Activated T-helper 1 cell treated with Interleukin-2 at 50 U/mL for 16 hours (primary cell): ENCODE measurements around the gene HAPLN2.
"Not testable (repeated sequence)": the region's sequence is repeated elsewhere in the genome, so short reads cannot be mapped to it uniquely, and the experiment has no call there.

Source experiments
- DNase-seq: peaks from one replicate; pipeline ENCODE4 v3.0.0-alpha.2; 2020; ENCODE audit warnings: low read depth

HAPLN2 gene

GRCh38 chr1:156618853-156619581 is at the start of gene HAPLN2:
TSS of gene HAPLN2 (plus strand) at chr1:156619415. CDS start at chr1:156623491, 4,076 bp downstream.
- DNase-seq: no peak

DNA sequence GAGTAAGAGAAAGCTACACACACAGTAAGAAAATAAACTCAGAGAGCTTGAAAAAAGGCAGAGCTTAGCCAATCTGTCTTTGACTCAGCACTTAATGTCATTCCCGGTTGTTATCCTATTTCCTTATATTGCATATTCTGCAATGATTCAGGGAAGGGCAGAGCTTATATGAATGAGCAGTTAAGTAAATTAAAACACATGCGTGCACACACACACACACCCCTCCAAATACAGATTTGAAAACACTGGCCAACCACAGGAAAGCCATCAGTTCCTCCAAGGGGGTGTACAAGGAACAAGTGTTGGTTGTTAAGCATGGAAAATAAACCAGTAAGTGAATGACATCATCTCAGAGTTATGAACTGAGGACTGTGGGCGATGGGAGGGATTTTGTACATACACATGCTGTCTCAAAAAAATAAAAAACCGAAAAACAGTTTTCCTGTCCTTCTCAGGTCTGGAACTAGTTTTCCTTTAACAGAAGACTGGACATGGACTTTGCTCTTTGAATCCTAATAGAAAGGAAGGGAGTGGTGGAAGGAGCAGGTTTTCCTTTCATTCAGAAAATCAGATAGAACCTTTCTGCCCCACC is 47.9 kb upstream of the HAPLN2 start:
- no peak for DNase-seq

GRCh38 chr1:156571919-156572662 is 47.1 kb upstream of the HAPLN2 start, which contains the start of gene IQGAP3:
TSS of gene IQGAP3 (minus strand) at chr1:156572565. CDS start at chr1:156572529, 36 bp downstream.
- peak; percentile 58 for DNase-seq

DNA sequence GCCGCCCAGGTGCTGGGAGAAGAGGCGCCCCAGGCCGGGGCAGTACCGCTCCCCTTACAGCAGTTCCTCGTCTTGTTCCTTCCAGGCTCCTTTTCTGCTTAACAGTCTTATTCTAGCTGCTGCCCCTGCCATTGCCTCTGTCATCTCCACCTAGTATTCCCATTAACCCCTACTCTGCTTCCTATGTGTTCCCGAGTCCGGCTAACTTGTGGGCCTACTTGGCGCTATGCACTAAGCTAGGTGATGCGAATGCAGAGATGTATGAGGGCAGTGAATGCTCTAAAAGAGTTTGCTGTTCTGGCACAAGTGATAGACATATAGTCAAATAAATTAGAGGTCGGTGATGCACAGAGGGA is 46.6 kb upstream of the HAPLN2 start:
- DNase-seq: no peak

DNA sequence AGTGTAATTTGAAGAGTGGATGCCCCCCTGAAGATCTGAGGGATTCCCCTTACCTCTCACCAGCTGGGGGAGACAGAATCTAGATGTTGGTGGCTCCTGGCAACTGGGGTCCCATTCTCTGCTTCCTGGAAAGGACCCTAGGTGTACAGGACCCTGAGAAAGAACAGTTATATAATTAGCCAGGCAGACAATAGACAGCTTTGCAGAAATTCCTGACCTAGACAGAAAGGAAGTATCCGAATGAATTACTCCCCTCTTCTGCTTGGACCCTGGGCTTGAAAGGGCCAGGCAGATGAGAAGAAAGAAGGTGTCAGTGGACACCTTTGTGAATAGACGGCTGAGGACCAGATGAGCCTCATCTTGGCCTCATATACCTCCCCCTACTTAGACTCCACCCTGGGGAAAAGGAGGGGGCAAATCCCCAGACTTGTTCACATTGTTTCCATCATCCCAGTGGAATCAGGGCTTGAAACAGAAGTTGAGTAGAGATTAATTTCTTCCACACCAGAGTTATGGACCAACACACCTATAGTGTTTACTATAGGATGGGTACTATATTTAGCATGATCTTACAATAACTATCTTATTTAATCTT is 45.1 kb upstream of the HAPLN2 start:
- no peak for DNase-seq

GRCh38 chr1:156577550-156577949 is 41.7 kb upstream of the HAPLN2 start:
- no peak for DNase-seq

DNA sequence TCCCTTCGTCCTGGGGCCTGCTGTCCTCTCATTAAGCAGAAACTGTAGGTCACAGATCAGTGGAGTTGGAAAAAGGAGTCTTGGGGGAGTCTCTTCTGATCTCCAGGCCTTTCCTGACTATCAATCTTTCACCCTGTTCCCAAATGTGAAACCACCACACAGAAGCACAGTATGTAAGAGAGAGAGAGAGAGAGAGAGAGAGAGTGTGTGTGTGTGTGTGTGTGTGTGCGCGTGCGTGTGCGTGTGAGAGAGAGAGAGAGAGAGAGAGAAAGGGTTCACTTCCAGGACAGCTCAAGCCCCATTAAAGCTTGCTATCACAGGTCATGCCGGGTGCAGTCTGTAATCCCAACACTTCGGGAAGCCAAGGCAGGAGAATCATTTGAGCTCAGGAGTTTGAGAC is 41.2 kb upstream of the HAPLN2 start:
- DNase-seq: no peak

DNA sequence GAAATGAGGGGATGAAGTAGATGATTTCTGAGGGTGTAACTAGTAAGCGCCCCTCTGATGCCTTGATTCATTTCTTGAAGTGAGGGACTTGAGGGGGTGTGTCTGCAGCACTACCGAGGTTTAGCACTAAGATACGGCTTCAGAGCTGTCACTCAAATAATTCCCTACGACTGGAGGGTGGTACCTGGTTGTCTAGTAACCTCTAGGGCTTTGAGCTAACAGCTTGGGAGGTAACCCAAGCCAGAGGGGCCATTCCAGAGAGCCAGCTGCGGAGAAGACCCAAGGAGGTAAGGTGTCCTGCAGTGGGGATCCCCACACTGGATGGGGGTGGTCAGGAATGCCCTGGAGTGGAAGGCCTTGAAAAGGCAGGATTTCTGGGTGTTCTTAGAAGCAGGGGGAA is 39.7 kb upstream of the HAPLN2 start, which contains the start of gene TTC24:
TSS of gene TTC24 (plus strand) at position 252 of the 400 bp plus-strand sequence. CDS start 1,642 bp downstream, outside the sequence.
- no peak for DNase-seq

DNA sequence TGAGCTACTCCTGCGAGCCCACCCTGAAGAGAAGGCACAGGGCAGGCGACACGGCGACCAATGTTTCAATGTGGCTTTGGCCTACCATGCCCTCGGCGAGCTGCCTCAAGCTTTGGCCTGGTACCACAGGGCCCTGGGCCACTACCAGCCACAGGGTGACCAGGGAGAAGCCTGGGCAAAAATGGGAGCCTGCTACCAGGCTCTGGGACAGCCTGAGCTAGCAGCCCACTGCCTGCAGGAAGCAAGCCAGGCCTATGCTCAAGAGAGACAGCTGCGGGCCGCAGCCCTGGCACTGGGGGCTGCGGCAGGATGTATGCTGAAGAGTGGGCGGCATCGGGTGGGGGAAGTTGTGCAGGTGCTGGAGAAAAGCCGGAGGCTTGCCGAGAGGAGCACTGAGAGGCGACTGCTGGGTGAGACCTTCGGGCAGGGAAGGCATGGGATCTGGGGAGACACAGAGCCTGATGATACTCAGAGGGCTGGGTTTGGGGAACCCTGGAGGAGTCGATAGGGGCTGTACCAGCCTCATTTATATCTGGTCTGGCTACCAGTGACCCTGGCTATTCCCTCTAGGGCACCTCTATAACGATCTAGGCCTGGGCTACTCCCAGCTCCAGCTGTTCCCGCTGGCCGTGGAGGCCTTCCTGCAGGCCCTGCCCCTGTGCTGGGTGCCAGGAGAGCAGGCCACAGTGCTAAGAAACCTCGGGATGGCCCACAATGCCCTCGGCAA is 37.4 kb upstream of the HAPLN2 start:
- no peak for DNase-seq

DNA sequence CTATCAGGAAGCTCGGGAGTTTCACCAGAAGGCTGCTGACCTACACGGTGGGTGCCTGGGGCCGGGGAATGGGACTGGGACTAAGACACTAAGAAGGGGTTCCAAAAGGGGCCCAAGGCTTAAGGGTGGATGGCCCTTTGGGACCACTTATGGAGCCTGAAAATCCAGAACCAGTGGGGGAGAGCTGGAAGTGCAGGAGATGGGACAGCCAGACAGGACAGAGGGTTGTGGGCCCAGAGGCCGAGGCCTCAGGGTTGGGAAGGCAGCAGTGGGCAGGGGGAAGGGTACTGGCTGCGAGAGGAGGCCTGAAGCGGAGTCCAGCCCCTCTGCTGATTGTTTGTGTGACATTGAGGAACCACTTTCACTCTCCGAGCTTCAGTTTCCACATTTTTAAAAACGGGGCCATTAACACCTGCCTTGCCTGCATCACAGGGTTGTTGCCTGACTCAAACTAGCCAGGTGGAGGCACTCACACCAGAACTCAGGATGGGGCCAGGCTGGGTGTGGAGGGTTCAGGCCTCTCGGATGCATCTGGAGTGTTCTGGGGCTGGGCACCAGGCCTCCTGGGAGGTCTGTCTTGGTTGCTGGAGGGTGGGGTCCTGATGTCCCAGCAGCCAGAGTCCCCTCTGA is 36.7 kb upstream of the HAPLN2 start:
- no peak for DNase-seq

DNA sequence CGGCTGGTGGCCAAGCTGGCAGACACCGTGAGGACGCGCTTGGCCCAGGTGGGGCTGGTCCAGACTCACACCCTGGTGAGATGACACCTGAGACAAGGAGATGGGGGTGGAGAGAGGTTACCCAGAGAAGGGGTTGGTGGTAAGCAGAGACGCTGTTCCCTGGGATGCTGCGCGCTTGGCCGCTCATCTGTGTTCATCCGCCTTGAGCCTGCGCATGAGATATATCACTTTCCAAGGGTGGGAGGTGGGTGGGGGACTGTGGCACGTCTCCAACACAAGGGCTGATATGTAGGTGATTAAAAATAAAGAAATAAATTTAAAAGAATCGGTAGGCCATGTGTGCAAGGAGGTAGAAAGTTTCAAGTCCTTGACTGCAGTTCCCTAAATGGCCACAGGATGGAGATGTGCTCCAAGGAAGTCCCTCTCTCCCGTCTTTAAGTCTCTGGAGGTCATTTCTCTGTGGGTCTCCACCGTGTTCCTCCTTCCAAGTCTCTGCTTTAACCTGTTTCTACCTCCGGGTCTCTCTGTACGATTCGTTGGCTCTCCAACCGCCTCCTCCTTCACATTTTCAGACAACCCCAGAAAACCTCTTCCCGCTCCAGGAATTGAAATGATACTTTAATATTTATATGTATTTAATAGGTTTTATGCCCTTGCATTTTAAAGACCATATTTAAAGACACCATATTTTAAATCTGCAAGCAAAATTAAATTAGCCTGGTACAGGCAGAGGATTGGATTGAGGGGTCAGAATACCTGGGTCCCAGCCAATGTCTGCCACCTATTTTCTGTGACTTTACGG is 35.2 kb upstream of the HAPLN2 start:
- DNase-seq: peak; percentile 41

- DNase-seq: no peak
These were observed 34.4 kb upstream of the HAPLN2 start for GRCh38 chr1:156584813-156585212.

DNA sequence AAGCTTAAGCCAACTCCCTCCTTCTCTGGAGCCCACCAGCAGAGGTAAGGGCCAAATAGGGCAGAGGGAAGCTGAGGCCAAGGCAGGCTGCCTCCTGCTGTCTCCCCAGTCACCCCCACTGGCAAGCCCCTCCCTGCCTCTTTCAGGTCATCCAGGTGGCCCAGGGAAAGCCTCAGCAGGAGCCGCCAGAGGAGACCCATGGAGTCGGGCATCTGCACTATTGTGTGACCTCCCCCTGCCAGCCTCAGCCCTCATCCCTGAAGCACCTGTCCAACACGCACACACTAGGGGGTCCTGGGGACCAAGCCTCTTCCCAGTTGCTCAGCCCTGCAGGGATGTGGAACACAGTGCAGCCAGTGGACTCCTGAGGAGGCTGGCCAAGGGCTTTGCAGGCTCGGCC is 32.9 kb upstream of the HAPLN2 start:
- no peak for DNase-seq

- no peak for DNase-seq
These were observed 32.2 kb upstream of the HAPLN2 start for GRCh38 chr1:156586892-156587477.

GRCh38 chr1:156587927-156588326 is 31.3 kb upstream of the HAPLN2 start:
- not testable (repeated sequence) for DNase-seq

GRCh38 chr1:156589546-156589945 is 29.7 kb upstream of the HAPLN2 start:
- DNase-seq: no peak

DNA sequence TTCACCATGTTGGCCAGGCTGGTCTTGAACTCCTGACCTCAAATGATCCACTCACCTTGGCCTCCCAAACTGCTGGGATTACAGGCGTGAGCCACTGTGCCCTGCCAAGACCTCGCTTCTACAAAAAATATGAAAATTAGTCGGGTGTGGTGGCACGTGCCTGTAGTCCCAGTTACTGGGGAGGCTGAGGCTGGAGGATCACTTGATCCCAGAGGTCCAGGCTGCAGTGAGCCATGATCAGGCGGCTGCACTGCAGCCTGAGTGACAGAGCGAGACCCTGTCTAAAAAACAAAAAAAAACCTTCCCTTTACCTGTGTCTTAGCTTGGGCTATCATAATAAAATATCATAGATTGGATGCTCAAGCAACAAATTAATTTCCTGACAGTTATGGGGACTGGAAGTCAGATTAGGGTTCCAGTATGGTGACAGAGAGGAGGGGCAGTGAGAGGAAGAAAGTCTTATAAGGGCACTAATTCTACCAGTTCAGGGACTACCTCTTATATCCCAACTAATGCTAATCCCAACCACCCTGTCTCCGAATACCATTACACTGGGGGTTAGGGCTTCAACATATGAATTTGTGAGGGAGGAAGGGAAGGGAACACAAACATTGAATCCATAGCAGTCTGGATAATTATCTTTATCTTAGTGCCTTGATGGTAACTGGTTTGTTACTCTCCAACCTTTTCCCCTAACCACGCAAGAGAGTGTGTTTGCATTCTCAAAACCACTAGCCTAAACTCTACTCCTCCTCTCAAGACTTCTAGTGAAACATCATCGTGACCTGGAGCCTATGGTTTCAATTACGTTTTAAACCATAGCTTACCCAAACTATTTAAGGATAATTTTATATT is 28.7 kb upstream of the HAPLN2 start:
- DNase-seq: no peak

GRCh38 chr1:156591181-156591431 is 28.1 kb upstream of the HAPLN2 start:
- DNase-seq: no peak

DNA sequence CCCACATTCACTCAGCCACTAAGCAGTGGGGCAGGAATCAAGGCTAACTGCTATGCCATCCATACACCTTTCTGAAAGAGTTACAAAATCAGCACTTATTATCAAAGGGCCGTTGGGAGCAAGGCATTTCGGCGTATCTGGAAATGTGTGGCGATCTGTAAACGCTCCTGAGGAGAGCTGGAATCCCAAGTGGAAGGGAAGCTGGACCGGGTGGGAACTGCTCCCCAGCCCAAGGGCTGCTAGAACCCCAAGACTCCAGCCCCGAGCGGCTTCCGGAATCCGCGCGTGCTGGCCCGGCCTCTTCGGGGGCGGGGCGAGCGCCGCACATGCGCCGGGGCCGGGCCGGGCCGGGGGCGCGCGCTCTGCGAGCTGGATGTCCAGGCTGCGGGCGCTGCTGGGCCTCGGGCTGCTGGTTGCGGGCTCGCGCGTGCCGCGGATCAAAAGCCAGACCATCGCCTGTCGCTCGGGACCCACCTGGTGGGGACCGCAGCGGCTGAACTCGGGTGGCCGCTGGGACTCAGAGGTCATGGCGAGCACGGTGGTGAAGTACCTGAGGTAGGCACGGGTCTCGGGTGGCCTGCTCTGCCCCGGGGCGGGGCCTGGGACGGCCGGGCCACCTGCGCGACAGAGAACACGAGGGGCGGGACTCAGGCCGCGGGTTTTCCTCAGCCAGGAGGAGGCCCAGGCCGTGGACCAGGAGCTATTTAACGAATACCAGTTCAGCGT is 27.6 kb upstream of the HAPLN2 start, which contains the start of gene NAXE:
TSS of gene NAXE (plus strand) at position 345 of the 726 bp plus-strand sequence. CDS start at position 374, 29 bp downstream.
- DNase-seq: peak; percentile 62
